Esophagus (tissue), 2 donors: Measurements from ENCODE around the gene DUSP12. TPM values are rescaled to one million over a fixed set of nuclear protein-coding genes. Genes with fewer than 3 reads are reported as not detected.
A peak's percentile ranks its signal among the peaks of the same experiment; 100 is the strongest.
"Not testable (repeated sequence)": the region's sequence is repeated elsewhere in the genome, so short reads cannot be mapped to it uniquely, and the experiment has no call there.

Experiments used
- H3K27ac ChIP-seq, 2 donors: one replicate each; pipeline ENCODE4 v1.5.1; 2013; ENCODE audit warnings: low read depth in 2 of 2, mild to moderate bottlenecking in 2 of 2, inconsistent platforms in 1 of 2, low read length in 1 of 2, moderate library complexity in 1 of 2
- H3K27me3 ChIP-seq, 2 donors: one replicate each; pipeline ENCODE4 v1.6.1; 2013; ENCODE audit warnings: low read length in 2 of 2, control low read depth in 1 of 2, mild to moderate bottlenecking in 1 of 2; ENCODE audit not compliant: insufficient read depth in 2 of 2, control insufficient read depth in 1 of 2
- H3K36me3 ChIP-seq, 2 donors: one replicate each; pipeline ENCODE4 v1.6.1; 2013; ENCODE audit warnings: low read length in 1 of 2; ENCODE audit not compliant: control insufficient read depth in 2 of 2, insufficient read depth in 2 of 2
- H3K4me1 ChIP-seq, 2 donors: one replicate each; pipeline ENCODE4 v1.6.1; 2013; ENCODE audit warnings: low read length in 1 of 2; ENCODE audit not compliant: control insufficient read depth in 2 of 2, insufficient read depth in 2 of 2
- H3K4me3 ChIP-seq, 2 donors: one replicate each; pipeline ENCODE4 v1.5.1; 2013; ENCODE audit warnings: low read length in 2 of 2, mild to moderate bottlenecking in 2 of 2, low read depth in 1 of 2, moderate library complexity in 1 of 2
- H3K9me3 ChIP-seq, 2 donors: one replicate each; pipeline ENCODE4 v1.6.1; 2013; ENCODE audit warnings: mild to moderate bottlenecking in 2 of 2, low read depth in 1 of 2, low read length in 1 of 2, moderate library complexity in 1 of 2; ENCODE audit not compliant: control insufficient read depth in 2 of 2, insufficient read depth in 1 of 2
- WGBS, 2 donors: extraction: QIAGEN DNeasy Blood & Tissue Kit; methylation state at CpG; one replicate each; pipeline ENCODE4 v1.1.7; 2013; 5-methylcytosine and 5-hydroxymethylcytosine counted together
- polyA plus RNA-seq, 2 donors: library from polyadenylated mRNA; stranded (reverse); fragments of 200-250 nt; gene quantifications; one replicate each; pipeline ENCODE4 v1.2.3, GENCODE V29; 2013
- donor health status: healthy with polysubstance abuse.
- donor health status: Bipolar disorder and iron deficiency.

DUSP12 gene
- polyA plus RNA-seq, 2 donors: 6.5 to 14.5 TPM

- Histone ChIP-seq H3K4me3 (no peak overlapping the region), H3K9me3 (no peaks in the 10 kb centered on the region), H3K4me1 (peaks cover 0 to 3% of the 10 kb centered on the region in 2 donors), H3K27ac (no peak overlapping the region), H3K27me3 (no peaks in the 10 kb centered on the region), H3K36me3 (no peaks in the 10 kb centered on the region)
- 94 to 100% methylated on average over 1 of the region's 1 CpG for WGBS, 2 donors
Measured at GRCh38 chr1:161719325-161719611, 30.3 kb upstream of the DUSP12 start.

- Histone ChIP-seq H3K36me3 (no peaks in the 10 kb centered on the region), H3K4me1 (peaks cover 0 to 6% of the 10 kb centered on the region in 2 donors), H3K9me3 (no peaks in the 10 kb centered on the region), H3K27me3 (no peaks in the 10 kb centered on the region), H3K4me3 (no peak overlapping the region), H3K27ac (no peak overlapping the region)
- WGBS, 2 donors: 91 to 97% methylated on average over 1 of the region's 1 CpG
Measured at GRCh38 chr1:161720422-161720821, 29.2 kb upstream of the DUSP12 start.

GRCh38 chr1:161720956-161721737, 28.4 kb upstream of the DUSP12 start, which contains the start of gene FCRLB:
TSS of gene FCRLB (plus strand) at chr1:161721544. CDS start at chr1:161722673, 1,129 bp downstream.
- Histone ChIP-seq H3K27me3 (no peaks in the 10 kb centered on the region), H3K4me1 (peaks cover 3 to 8% of the 10 kb centered on the region in 2 donors), H3K27ac (no peak within 1 kb of the TSS), H3K4me3 (no peak within 1 kb of the TSS), H3K9me3 (no peaks in the 10 kb centered on the region), H3K36me3 (no peaks in the 10 kb centered on the region)
- WGBS, 2 donors: 32 to 60% methylated on average over 4 of the region's 4 CpGs

GRCh38 chr1:161721738-161722343, 27.7 kb upstream of the DUSP12 start:
- Histone ChIP-seq H3K4me3 (no peak overlapping the region), H3K27me3 (no peaks in the 10 kb centered on the region), H3K36me3 (no peaks in the 10 kb centered on the region), H3K9me3 (no peaks in the 10 kb centered on the region), H3K4me1 (peaks cover 3 to 8% of the 10 kb centered on the region in 2 donors), H3K27ac (no peak overlapping the region)
- WGBS, 2 donors: 60 to 69% methylated on average over 8 of the region's 8 CpGs

- Histone ChIP-seq H3K36me3 (no peaks in the 10 kb centered on the region), H3K27me3 (no peaks in the 10 kb centered on the region), H3K27ac (no peak overlapping the region), H3K4me3 (no peak overlapping the region), H3K9me3 (no peaks in the 10 kb centered on the region), H3K4me1 (peaks cover 3 to 8% of the 10 kb centered on the region in 2 donors)
- 100% methylated on average over 1 of the region's 1 CpG for WGBS, 2 donors
Measured at GRCh38 chr1:161722406-161722805, 27.2 kb upstream of the DUSP12 start.

- Histone ChIP-seq H3K27ac (no peak overlapping the region), H3K27me3 (no peaks in the 10 kb centered on the region), H3K36me3 (no peaks in the 10 kb centered on the region), H3K4me1 (peaks cover 3 to 8% of the 10 kb centered on the region in 2 donors), H3K9me3 (no peaks in the 10 kb centered on the region), H3K4me3 (no peak overlapping the region)
- WGBS, 2 donors: 84% methylated on average over 8 of the region's 8 CpGs
Measured at GRCh38 chr1:161723459-161724141, 26.0 kb upstream of the DUSP12 start.

GRCh38 chr1:161725258-161725907, 24.2 kb upstream of the DUSP12 start:
- H3K4me1 ChIP-seq, H3K9me3 ChIP-seq, H3K27me3 ChIP-seq, H3K36me3 ChIP-seq: not testable (repeated sequence)
- H3K27ac ChIP-seq: peak overlapping the region; percentile 85 to 87
- 45 to 48% methylated on average over 22 of the region's 22 CpGs for WGBS, 2 donors
- peak overlapping the region; percentile 65 to 79 for H3K4me3 ChIP-seq

- peaks cover 3 to 8% of the 10 kb centered on the region in 2 donors for H3K4me1 ChIP-seq
- no peaks in the 10 kb centered on the region for H3K36me3 ChIP-seq
- H3K27ac ChIP-seq: peak overlapping the region; percentile 85 to 87
- no peaks in the 10 kb centered on the region for H3K9me3 ChIP-seq
- H3K4me3 ChIP-seq: peak overlapping the region; percentile 65 to 79
- 0 to 1% methylated on average over 34 of the region's 34 CpGs for WGBS, 2 donors
- no peaks in the 10 kb centered on the region for H3K27me3 ChIP-seq
Measured at GRCh38 chr1:161725908-161726472, 23.6 kb upstream of the DUSP12 start.
